RWPE2 (cell line): ENCODE results near the gene SERPINE2.

Experiments
- ATAC-seq: fragments of 200-7000 bp; cut with Tn5 transposase; 3 replicates; pipeline ENCODE4 v1.9.1; 2021; ENCODE audit warnings: low read depth
- DNase-seq: peaks from one replicate; pipeline ENCODE4 v3.0.0-alpha.2; 2020; ENCODE audit warnings: low spot score
- H3K27ac ChIP-seq: fragments of 450-650 bp; 2 replicates; pipeline ENCODE4 v1.5.1; 2017; ENCODE audit warnings: mild to moderate bottlenecking; ENCODE audit not compliant: poor library complexity, severe bottlenecking
- H3K27me3 ChIP-seq: fragments of 250-450 bp; sonication (Bioruptor Pico); 2 replicates; pipeline ENCODE4 v1.5.1; 2021; ENCODE audit warnings: mild to moderate bottlenecking, moderate library complexity; ENCODE audit not compliant: insufficient read depth, poor library complexity, severe bottlenecking
- H3K36me3 ChIP-seq: fragments of 250-450 bp; sonication (Bioruptor Pico); 2 replicates; pipeline ENCODE4 v1.5.1; 2020; ENCODE audit warnings: low read depth, mild to moderate bottlenecking, moderate library complexity
- H3K4me1 ChIP-seq: fragments of 250-450 bp; sonication (Bioruptor Pico); 2 replicates; pipeline ENCODE4 v1.5.1; 2021; ENCODE audit warnings: mild to moderate bottlenecking, moderate library complexity; ENCODE audit not compliant: insufficient read depth, poor library complexity, severe bottlenecking
- H3K4me3 ChIP-seq: fragments of 250-450 bp; sonication (Bioruptor Pico); 2 replicates; pipeline ENCODE4 v1.5.1; 2021; ENCODE audit warnings: mild to moderate bottlenecking, moderate library complexity; ENCODE audit not compliant: severe bottlenecking
- H3K9me3 ChIP-seq: fragments of 250-450 bp; sonication (Bioruptor Pico); 2 replicates; pipeline ENCODE4 v1.5.1; 2021; ENCODE audit warnings: mild to moderate bottlenecking, moderate library complexity; ENCODE audit not compliant: severe bottlenecking
- CTCF ChIP-seq: fragments of 450-650 bp; IDR thresholded peaks from one replicate; pipeline ENCODE4 v1.5.1; 2017; ENCODE audit warnings: mild to moderate bottlenecking, moderate library complexity; ENCODE audit not compliant: poor library complexity, severe bottlenecking

The SERPINE2 gene

GRCh38 chr2:224046752-224047151 is 7.7 kb upstream of the SERPINE2 start:
- H3K27ac ChIP-seq = no peak overlapping the region

GRCh38 chr2:224042191-224042696 is 3.2 kb upstream of the SERPINE2 start:
- no peak for ATAC-seq
- no peak for TF ChIP-seq CTCF
- H3K4me3 ChIP-seq = no peak overlapping the region
- 0 out of 2 replicates have a peak, but pooled peaks cover 6% of the 10 kb centered on the region for H3K36me3 ChIP-seq
- no peaks in the 10 kb centered on the region for H3K27me3 ChIP-seq
- no peaks in the 10 kb centered on the region for H3K9me3 ChIP-seq
- H3K27ac ChIP-seq = no peak overlapping the region
- DNase-seq = no peak
- no peaks in the 10 kb centered on the region for H3K4me1 ChIP-seq

More at GRCh38 chr2:224046752-224047151, 7.7 kb upstream of the SERPINE2 start:
- Histone ChIP-seq H3K27me3 (no peaks in the 10 kb centered on the region), H3K9me3 (no peaks in the 10 kb centered on the region), H3K4me3 (no peak overlapping the region), H3K4me1 (no peaks in the 10 kb centered on the region), H3K36me3 (no peaks in the 10 kb centered on the region)
- ATAC-seq (no peak), DNase-seq (no peak)
- TF ChIP-seq CTCF = no peak

- DNase-seq (no peak), ATAC-seq (no peak)
- no peak overlapping the region for H3K27ac ChIP-seq
- peaks cover 7% of the 10 kb centered on the region for H3K4me1 ChIP-seq
- no peaks in the 10 kb centered on the region for H3K9me3 ChIP-seq
- 0 out of 2 replicates have a peak, but pooled peaks cover 6% of the 10 kb centered on the region for H3K36me3 ChIP-seq
- no peak for TF ChIP-seq CTCF
- H3K27me3 ChIP-seq = no peaks in the 10 kb centered on the region
- no peak overlapping the region for H3K4me3 ChIP-seq
These were observed 2.5 kb upstream of the SERPINE2 start for GRCh38 chr2:224041554-224041953.

- DNase-seq (no peak), ATAC-seq (no peak)
- H3K36me3 ChIP-seq = peaks cover 6% of the 10 kb centered on the region; the same call in 1 of the 2 replicates
- TF ChIP-seq CTCF = no peak
- peaks cover 7% of the 10 kb centered on the region for H3K4me1 ChIP-seq
- no peak overlapping the region for H3K4me3 ChIP-seq
- H3K27ac ChIP-seq = peak overlapping the region; percentile 47
- H3K9me3 ChIP-seq = no peaks in the 10 kb centered on the region
- H3K27me3 ChIP-seq = no peaks in the 10 kb centered on the region
These were observed 1.7 kb upstream of the SERPINE2 start for GRCh38 chr2:224040753-224041152.

GRCh38 chr2:224039770-224040440 is 819 bp upstream of the SERPINE2 start:
- peak; percentile 43 for TF ChIP-seq CTCF
- Histone ChIP-seq H3K27ac (peak overlapping the region; percentile 47), H3K9me3 (no peaks in the 10 kb centered on the region), H3K4me1 (peaks cover 7% of the 10 kb centered on the region), H3K36me3 (peaks cover 11% of the 10 kb centered on the region), H3K4me3 (peak overlapping the region; percentile 98), H3K27me3 (no peaks in the 10 kb centered on the region)
- ATAC-seq = peak; percentile 25
- DNase-seq = no peak
